Measurements from ENCODE around the gene PLP2.
"Not testable (repeated sequence)": the region's sequence is repeated elsewhere in the genome, so short reads cannot be mapped to it uniquely, and the experiment has no call there.

PLP2 gene

GRCh38 chrX:49164589-49165360, 6.9 kb upstream of the PLP2 start:
- no peak for DNase-seq

- DNase-seq = peak; percentile 53
These were observed 5.5 kb upstream of the PLP2 start for GRCh38 chrX:49165901-49166881.

DNA sequence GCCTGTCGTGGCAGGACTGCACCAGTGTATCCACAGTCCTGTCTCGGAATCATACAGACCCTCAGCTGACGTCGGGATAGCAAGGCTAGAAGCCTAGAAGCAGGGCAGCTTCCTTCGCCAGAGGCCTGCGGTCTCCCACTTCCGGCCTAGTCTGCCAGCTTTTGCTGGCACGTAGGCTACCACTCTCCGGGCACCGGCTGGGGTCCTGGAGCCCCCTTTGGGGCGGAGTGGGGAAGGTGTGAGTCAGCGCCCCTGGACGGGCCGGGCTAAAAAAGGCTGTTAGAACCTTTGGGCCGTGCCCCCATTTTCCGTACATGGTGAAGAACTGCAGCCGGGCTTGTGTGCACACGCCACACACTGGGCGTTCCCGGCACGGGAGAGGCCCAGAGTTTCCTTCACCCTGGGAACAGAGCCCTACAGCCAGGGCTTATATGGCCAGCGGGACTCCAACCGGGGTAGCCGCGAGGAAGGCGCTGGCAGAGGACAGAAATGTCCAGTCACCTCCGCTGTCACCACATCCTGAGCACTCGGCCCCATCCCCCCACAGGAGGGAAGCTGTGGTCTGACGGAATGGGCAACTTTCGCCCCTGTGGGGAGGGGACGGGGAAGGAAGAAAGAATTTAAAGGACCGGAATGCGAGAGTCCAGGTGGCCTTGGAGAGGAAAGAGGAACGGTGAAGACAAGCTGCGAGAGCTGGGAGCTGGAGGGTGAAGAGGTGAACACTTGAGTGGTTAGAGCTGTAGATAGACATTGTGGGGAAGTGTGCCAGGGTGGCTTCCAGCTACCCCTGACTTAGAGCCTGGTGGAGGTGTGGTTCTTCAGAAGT, 4.6 kb upstream of the PLP2 start:
- peak; percentile 43 for DNase-seq

GRCh38 chrX:49167740-49168108, 4.0 kb upstream of the PLP2 start:
- DNase-seq = no peak

- DNase-seq = peak; percentile 59
These were observed 632 bp downstream of the PLP2 start for GRCh38 chrX:49172280-49172780.

GRCh38 chrX:49173544-49173943, 1.8 kb downstream of the PLP2 start:
- not testable (repeated sequence) for DNase-seq

- DNase-seq = no peak
These were observed 3.0 kb downstream of the PLP2 start for GRCh38 chrX:49174723-49175122.

DNA sequence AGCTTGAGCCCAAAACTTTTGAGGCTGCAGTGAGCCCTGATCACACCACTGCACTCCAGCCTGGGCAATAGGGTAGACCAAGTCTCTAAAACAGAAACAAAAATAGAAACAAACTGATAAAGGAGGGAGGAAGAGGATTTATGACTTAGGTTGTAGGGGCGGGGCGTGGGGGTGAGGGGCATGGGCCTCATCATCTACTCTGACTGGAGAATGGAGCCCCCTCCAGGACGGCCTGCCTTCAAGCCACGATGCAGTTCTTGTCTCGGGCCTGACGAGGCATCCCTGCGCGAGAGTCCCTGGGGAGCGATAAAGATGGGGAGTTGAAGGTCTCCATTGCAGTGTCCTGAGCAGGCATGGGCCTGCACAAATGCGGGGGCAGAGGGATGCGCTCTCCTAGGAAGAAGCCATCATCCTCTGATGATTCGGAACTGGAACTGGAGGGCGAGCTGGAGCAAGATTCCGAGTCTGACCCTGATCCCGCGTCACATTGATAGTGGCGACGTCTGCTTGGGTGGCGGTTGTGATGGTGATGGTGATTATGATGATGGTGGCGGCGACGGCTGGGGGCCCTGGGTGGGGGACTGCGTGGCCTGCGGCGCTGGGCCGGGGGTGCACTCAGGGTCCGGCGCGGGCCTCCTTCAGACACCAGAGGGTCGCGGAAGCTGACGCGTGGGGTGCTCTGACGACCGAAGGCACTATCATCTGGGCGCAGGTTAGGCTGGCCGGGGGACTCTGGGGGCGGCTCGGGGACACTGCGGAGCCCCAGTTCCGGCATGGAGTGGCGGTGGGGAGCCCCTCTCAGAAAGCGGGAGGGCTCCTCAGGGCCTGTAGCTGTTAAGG, 4.0 kb downstream of the PLP2 start:
- no peak for DNase-seq

DNA sequence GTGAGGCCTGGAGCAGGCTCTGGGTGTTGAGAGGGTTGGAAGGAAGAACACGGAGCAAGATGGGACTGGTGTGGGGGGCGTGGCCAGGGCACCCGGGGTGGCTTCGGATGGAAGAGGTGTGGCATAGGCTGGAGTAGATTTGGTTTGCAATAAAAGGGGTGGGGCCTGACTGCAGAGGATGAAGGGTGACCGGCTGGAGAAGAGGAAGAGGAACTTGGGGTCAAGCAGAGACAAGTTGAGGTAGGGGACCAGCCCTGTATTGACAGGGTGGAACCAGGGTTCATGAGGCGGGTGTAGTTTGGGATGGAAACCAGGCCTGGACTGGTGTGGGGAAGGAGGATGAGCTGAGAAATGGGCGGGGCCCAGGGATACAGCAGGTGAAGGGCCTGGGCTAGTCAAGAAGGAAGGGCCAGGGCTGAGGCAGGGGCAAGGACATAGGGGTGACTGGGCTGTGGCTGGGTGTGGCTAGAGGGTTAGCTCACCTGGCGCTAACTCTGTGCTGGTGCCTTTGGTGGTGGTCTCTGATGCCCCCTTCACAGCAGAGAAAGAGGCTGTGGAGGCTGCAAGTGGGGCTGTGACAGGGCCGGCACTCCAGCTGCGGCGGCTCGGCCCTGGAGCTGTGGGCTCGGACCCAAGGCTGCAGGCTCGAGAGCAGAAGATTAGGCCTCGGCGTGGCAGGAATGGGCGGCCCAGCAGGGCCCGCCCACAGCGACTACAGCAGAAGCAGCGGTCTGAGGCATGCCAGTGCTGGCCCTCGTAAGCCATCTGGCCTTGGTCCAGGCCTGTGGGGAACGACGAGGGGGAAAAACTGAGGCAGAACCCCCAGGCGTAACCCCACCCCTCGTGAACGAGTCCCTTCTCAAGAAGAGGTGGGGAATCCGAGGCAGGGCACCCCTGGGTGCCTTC, 5.0 kb downstream of the PLP2 start:
- DNase-seq = no peak

DNA sequence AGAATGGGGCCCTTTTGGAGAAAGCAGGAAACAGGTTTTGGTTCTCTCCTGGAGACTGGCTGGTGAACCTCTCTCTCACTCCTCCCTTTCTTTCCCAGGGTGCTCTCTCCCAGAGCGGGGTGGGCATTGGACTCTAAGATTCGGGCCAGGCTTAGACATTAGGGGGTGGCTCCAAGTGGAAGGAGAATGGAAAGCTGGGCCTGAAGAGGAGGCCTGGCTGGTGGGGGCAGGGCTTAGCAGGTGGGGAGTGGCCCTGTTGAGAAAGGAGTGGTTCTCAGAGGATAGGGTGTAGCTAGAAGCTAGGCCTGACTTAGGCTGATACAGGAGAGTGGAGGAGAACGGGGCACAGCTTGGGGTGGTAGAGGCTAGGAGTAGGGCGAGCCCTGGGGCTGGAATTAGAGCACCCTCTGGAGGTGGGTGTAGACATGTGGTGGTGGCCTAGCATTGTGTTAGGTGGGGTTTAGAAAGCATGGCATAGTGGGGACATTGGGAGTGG, 5.7 kb downstream of the PLP2 start:
- no peak for DNase-seq

GRCh38 chrX:49177873-49178480, 6.3 kb downstream of the PLP2 start:
- no peak for DNase-seq

GRCh38 chrX:49178537-49178936, 6.8 kb downstream of the PLP2 start:
- no peak for DNase-seq

DNA sequence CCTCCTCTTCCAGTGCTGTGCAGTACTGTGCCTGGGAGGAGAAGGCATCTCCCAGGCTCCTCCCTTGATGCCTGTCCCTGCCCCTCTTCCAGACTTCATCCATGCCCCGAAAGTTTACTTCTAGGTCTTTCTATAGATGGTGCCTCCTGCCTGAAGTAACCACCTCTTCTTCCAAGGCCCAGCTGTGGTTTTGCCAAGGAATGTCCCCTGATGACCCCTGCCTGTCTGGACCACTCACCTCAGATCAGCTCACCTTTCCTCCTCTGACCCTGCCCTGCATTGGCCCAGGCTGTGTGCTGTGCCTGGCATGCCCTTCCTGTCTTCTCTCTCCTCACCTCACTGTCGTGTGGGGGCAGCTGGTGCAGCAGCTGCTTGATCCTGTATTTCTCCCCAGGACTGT, 7.7 kb downstream of the PLP2 start:
- DNase-seq = no peak

GRCh38 chrX:49183701-49184281, 12.1 kb downstream of the PLP2 start:
- no peak for DNase-seq

DNA sequence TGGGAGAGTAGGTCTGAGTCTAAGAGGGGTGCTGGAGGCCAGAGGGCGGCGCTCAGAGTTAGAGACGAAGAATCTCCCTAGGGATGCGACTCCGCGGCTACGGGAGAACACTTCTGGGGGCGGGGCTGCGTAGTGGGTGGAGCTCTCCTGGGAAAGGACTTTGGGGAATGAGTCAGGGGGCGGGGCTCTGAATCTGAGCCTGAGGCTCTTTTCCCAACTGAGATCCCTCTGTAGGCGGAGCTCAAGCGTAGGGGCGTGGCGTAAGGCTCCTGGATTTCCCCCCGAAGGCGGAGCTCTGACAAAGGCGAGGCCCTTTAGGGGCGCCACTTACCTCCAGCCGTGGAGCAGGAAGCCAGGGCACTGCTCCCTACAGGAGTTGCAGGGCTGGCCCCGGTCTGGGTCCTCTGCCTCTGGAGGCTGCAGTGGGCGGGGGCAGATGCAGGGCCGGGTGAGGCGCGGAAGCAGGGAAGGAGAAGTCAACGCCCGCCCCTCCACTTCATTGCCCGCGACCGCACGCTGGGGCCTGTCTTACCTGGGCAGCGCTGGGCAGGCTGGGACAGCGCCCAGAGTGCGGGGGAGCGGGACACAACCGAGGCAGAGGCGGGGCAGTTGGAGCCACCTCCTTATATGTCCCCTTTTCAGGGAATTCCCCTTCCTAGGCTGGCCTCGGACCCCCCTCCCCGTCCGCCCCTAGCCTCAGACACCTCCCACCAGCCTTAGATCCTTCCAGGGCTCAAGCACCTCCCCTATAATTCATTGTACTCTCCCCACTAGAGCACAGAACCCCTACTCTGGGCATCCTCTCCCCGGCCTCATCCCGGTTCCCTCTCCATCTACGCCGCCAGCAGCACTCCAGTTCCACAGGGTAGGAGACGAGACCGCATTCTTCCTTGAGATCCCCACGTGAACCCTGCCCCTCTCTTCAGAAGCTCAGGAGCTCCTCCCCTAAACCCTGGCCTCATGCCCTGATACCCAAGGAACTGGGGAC, 12.9 kb downstream of the PLP2 start:
- peak; percentile 28 for DNase-seq

DNA sequence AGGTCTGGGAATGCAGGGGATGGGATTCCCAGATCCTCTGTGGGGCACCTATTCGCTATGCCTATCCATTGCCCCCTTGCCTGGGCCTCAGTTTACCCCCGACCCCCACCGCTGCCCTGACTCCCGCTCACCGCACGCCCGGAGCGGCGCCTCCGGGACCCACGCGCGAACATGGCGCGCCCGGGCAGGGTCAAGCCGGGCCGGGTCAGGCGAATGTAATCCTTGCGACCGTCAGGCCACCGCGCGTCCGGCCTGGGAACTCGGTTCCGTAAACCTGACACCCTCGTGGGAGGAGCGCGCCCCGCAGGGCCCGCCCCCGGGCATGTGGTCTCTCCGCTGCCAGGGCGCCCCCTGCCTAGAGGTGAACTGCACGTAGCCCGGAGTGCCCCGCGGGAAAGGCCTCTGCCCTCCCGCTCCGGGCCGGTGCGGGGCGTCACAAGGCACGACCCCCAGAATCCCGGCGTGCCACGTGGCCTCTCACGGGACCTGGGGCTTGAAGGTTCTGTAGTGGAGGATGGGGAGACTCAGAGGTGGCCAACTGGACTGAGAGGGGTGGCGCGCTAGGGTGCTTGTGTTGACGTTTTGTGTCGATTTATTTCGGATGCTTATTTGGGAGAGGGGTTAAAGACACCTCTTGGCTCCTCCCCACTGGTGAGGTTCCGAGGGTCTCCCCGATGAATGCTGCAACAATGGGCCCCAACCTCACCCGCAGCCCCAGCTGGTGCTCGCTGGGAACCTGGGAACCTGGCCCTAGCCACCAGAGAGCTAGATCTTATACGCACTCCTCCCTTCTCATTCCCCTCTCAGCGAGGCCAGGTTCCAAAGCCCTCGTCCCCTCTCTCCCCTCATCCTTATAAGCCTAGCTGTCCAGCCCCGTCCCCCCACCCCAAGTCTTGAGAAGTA, 14.7 kb downstream of the PLP2 start, which contains the start of gene PRICKLE3:
PRICKLE3 (minus strand) TSS at position 249 of the 903 bp plus-strand sequence; CDS start at position 173, 76 bp downstream.
- peak; percentile 69 for DNase-seq

DNA sequence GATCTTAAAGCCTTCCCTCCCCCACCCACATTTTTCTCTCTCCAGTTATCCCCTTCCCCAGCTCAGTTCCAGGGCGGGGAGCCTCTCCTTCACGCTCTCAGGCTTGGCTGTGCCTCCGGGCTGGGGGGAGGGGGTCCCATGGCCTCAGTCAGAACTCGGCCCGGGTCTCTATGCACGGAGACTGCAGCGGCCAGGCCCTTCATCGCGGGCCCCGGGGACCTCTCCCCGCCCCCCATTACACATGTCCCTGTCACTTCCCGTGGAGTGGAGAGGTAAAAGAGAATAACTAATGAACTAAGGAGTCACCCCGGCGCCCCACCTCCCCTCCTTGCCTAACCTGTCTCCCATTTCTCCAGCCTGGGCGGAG, 15.3 kb downstream of the PLP2 start:
- DNase-seq = no peak
